Mesenchymal stem cell (in vitro differentiated cells and primary cell): ENCODE measurements around the gene AMIGO3.

Experiments
- DNase-seq: peaks from one replicate; pipeline ENCODE4 v3.0.0-alpha.2; 2013
- H2AFZ ChIP-seq: one replicate; pipeline ENCODE4 v1.6.1; 2013; ENCODE audit warnings: low read depth, mild to moderate bottlenecking, control low read depth, inconsistent platforms, low read length, moderate library complexity
- H2AK5ac ChIP-seq: 2 replicates; pipeline ENCODE4 v1.6.1; 2013; ENCODE audit warnings: low read length, moderate library complexity, mild to moderate bottlenecking, inconsistent platforms; ENCODE audit not compliant: severe bottlenecking
- H2BK120ac ChIP-seq: one replicate; pipeline ENCODE4 v1.6.1; 2013; ENCODE audit warnings: low read depth, mild to moderate bottlenecking, inconsistent platforms, low read length, moderate library complexity
- H2BK12ac ChIP-seq, 2 experiments: one replicate each; pipeline ENCODE4 v1.6.1; 2013; ENCODE audit warnings: inconsistent platforms in 2 of 2, low read length in 2 of 2, mild to moderate bottlenecking in 2 of 2, moderate library complexity in 2 of 2, control low read depth in 1 of 2
- H2BK15ac ChIP-seq: one replicate; pipeline ENCODE4 v1.6.1; 2013; ENCODE audit warnings: mild to moderate bottlenecking, low read depth, inconsistent platforms; ENCODE audit not compliant: poor library complexity, severe bottlenecking
- H2BK5ac ChIP-seq: 2 replicates; pipeline ENCODE4 v1.6.1; 2013; ENCODE audit warnings: low read depth, mild to moderate bottlenecking, low read length, control low read depth, inconsistent platforms; ENCODE audit not compliant: poor library complexity, severe bottlenecking
- H3K14ac ChIP-seq, 2 experiments: one replicate each; pipeline ENCODE4 v1.6.1; 2013; ENCODE audit warnings: inconsistent platforms in 2 of 2, low read length in 2 of 2, control low read depth in 1 of 2, mild to moderate bottlenecking in 1 of 2, moderate library complexity in 1 of 2
- H3K18ac ChIP-seq, 2 experiments: one replicate each; pipeline ENCODE4 v1.6.1; 2013; ENCODE audit warnings: inconsistent platforms in 2 of 2, low read length in 2 of 2, control low read depth in 1 of 2, low read depth in 1 of 2, mild to moderate bottlenecking in 1 of 2
- H3K23ac ChIP-seq, 2 experiments: one replicate each; pipeline ENCODE4 v1.6.1; 2013; ENCODE audit warnings: inconsistent platforms in 2 of 2, low read length in 2 of 2, mild to moderate bottlenecking in 2 of 2, moderate library complexity in 2 of 2, control low read depth in 1 of 2
- H3K27ac ChIP-seq: 2 replicates; pipeline ENCODE4 v1.5.1; 2013; ENCODE audit warnings: mild to moderate bottlenecking, moderate library complexity, low read length, control low read depth, inconsistent platforms; ENCODE audit not compliant: poor library complexity, severe bottlenecking
- H3K27me3 ChIP-seq, 2 experiments: 2 replicates each; pipeline versions ENCODE4 v1.6.1 to v1.7.0; 2013; ENCODE audit warnings: low read length in 2 of 2, mild to moderate bottlenecking in 2 of 2, moderate library complexity in 2 of 2, control low read depth in 1 of 2, inconsistent platforms in 1 of 2; ENCODE audit not compliant: control insufficient read depth in 1 of 2, insufficient read depth in 1 of 2
- H3K36me3 ChIP-seq, 2 experiments: 2 replicates each; pipeline versions ENCODE4 v1.6.1 to v1.7.0; 2013; ENCODE audit warnings: low read length in 2 of 2, control low read depth in 1 of 2, inconsistent platforms in 1 of 2, low read depth in 1 of 2, mild to moderate bottlenecking in 1 of 2; ENCODE audit not compliant: insufficient read depth in 2 of 2, control insufficient read depth in 1 of 2
- H3K4ac ChIP-seq, 2 experiments: one replicate each; pipeline ENCODE4 v1.6.1; 2013; ENCODE audit warnings: inconsistent platforms in 2 of 2, low read length in 2 of 2, mild to moderate bottlenecking in 2 of 2, moderate library complexity in 2 of 2, control low read depth in 1 of 2, low read depth in 1 of 2
- H3K4me1 ChIP-seq: 2 replicates; pipeline ENCODE4 v1.6.1; 2013; ENCODE audit warnings: low read depth, low read length, control low read depth; ENCODE audit not compliant: control insufficient read depth, insufficient read depth
- H3K4me2 ChIP-seq: 2 replicates; pipeline ENCODE4 v1.6.1; 2013; ENCODE audit warnings: low read length, mild to moderate bottlenecking, inconsistent platforms; ENCODE audit not compliant: poor library complexity, severe bottlenecking
- H3K4me3 ChIP-seq, 2 experiments: 2 replicates each; pipeline versions ENCODE4 v1.5.1 to v1.7.0; 2013; ENCODE audit warnings: low read length in 2 of 2, mild to moderate bottlenecking in 2 of 2, control low read depth in 1 of 2, low read depth in 1 of 2; ENCODE audit not compliant: insufficient read depth in 1 of 2
- H3K79me1 ChIP-seq: replicated peaks from 2 replicates; pipeline ENCODE4 v1.6.1; 2013; ENCODE audit warnings: mild to moderate bottlenecking, control low read depth, low read length, inconsistent platforms; ENCODE audit not compliant: poor library complexity, severe bottlenecking
- H3K9ac ChIP-seq: 2 replicates; pipeline ENCODE4 v1.7.0; 2013; ENCODE audit warnings: mild to moderate bottlenecking, low read length, moderate library complexity
- H3K9me3 ChIP-seq: 2 replicates; pipeline ENCODE4 v1.7.0; 2013; ENCODE audit warnings: mild to moderate bottlenecking, low read length; ENCODE audit not compliant: control insufficient read depth
- H4K8ac ChIP-seq: one replicate; pipeline ENCODE4 v1.6.1; 2013; ENCODE audit warnings: inconsistent platforms, mild to moderate bottlenecking, low read length, moderate library complexity
- H4K91ac ChIP-seq: one replicate; pipeline ENCODE4 v1.6.1; 2013; ENCODE audit warnings: mild to moderate bottlenecking, low read length, inconsistent platforms
- WGBS: methylation state at CpG from one replicate; pipeline ENCODE4 v1.1.7; 2013; ENCODE audit warnings: mixed read lengths; 5-methylcytosine and 5-hydroxymethylcytosine counted together

AMIGO3 gene

DNA sequence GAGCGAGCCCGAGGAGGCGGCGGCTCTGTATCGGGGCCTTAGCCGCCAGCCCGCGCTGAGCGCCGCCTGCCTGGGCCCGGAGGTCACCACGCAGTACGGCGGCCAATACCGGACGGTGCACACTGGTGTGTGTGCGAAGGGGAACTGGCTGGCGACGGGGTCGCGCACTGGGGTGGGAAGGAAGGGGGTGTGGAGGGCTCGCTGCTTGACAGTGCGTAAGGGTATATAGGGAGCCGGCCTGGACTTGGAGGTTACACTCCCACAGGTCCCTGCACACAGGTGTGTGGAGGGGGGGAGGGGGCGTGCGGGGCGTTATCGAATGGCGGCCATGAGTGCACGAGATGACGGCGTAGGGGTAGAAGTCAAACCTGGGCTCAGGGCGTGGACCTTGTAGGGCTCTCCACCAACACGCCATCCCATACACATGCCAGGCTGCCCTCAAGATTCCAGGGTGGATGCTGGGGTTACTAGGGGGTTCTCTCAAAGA is 44.9 kb downstream of the AMIGO3 start:
- peaks cover 50% of the 10 kb centered on the region for H3K79me1 ChIP-seq
- 3% methylated on average over 31 of the region's 34 CpGs for WGBS
- no peak overlapping the region for H3K27ac ChIP-seq
- peak overlapping the region; percentile 68 to 83 for H3K4ac ChIP-seq
- peak overlapping the region; percentile 61 for H3K4me2 ChIP-seq
- H4K91ac ChIP-seq = peak overlapping the region; percentile 84
- peak overlapping the region; percentile 76 for H2BK15ac ChIP-seq
- peaks cover 41 to 44% of the 10 kb centered on the region in 2 experiments for H3K36me3 ChIP-seq
- peak overlapping the region in 1 of 2 experiments; percentile 94 for H3K14ac ChIP-seq
- no peak overlapping the region for H2BK5ac ChIP-seq
- H3K9ac ChIP-seq = peak overlapping the region; percentile 90
- H4K8ac ChIP-seq = peak overlapping the region; percentile 82
- H3K18ac ChIP-seq = peak overlapping the region; percentile 74 to 92
- peaks cover 24% of the 10 kb centered on the region for H3K4me1 ChIP-seq
- no peak overlapping the region for H2BK120ac ChIP-seq
- H3K4me3 ChIP-seq = peak overlapping the region; percentile 93 to 95
- H2AK5ac ChIP-seq = no peak overlapping the region
- H3K27me3 ChIP-seq = no peaks in the 10 kb centered on the region
- H3K9me3 ChIP-seq = no peaks in the 10 kb centered on the region
- H2BK12ac ChIP-seq = peak overlapping the region in 1 of 2 experiments; percentile 31
- H2AFZ ChIP-seq = peak overlapping the region; percentile 84
- DNase-seq = no peak
- no peak overlapping the region for H3K23ac ChIP-seq

DNA sequence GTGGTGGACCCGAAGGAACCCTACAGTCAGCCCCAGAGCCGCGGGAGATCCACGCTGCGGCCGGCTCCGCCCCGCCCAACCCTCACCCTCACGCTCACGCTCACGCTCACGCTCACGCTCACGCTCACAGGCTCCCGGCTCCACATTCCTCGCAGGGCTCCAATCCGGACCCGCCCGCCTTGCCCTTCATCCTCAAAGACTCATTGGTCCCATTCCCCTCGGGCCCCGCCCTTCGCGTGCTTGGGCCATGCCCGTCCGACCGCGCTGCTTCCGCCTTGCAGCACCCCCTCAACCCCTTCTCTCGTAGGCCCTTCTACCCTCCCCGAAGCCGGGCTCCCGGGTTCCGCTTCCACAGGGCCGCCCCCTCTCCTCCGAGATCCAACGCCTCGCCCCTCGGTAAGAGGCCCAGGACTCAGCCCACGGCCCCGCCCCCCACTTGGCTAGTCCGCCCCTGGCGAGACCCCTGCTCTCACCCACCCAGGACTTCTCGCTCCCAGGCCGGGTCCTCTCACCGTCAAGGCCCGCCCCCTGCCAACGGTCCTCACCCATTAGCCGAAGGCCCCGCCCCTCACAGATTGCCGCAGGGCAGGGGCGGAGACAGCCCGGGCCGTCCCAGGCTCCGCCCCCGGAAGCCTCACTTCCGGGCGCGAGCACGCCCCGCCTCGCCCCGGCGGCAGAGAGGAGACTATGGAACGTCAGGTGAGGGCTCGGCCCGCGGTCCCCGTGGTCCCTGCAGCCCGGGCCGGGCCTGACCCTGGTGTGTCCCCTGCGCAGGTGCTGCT is 45.6 kb downstream of the AMIGO3 start, which contains the start of gene APEH:
APEH (plus strand) TSS at position 637 of the 782 bp plus-strand sequence; CDS start at position 688, 51 bp downstream.
- peak within 1 kb of the TSS; percentile 84 for H2AFZ ChIP-seq
- H3K36me3 ChIP-seq = peaks cover 35 to 38% of the 10 kb centered on the region in 2 experiments
- H3K79me1 ChIP-seq = peaks cover 44% of the 10 kb centered on the region
- H2AK5ac ChIP-seq = peak within 1 kb of the TSS; percentile 87
- peak within 1 kb of the TSS; percentile 83 for H2BK15ac ChIP-seq
- peak within 1 kb of the TSS; percentile 86 for H4K8ac ChIP-seq
- peak within 1 kb of the TSS; percentile 74 to 92 for H3K18ac ChIP-seq
- H3K27me3 ChIP-seq = peaks cover 0 to 5% of the 10 kb centered on the region in 2 experiments
- H4K91ac ChIP-seq = peak within 1 kb of the TSS; percentile 87
- H2BK12ac ChIP-seq = peak within 1 kb of the TSS in 1 of 2 experiments; percentile 51
- peak within 1 kb of the TSS; percentile 90 for H2BK5ac ChIP-seq
- peak within 1 kb of the TSS in 1 of 2 experiments; percentile 94 for H3K14ac ChIP-seq
- H3K9ac ChIP-seq = peak within 1 kb of the TSS; percentile 90
- peak within 1 kb of the TSS; percentile 88 for H3K27ac ChIP-seq
- under 1% methylated on average over 70 of the region's 71 CpGs for WGBS
- peaks cover 30% of the 10 kb centered on the region for H3K4me1 ChIP-seq
- H3K23ac ChIP-seq = no peak within 1 kb of the TSS
- H3K9me3 ChIP-seq = no peaks in the 10 kb centered on the region
- DNase-seq = peak; percentile 99
- peak within 1 kb of the TSS; percentile 68 to 85 for H3K4ac ChIP-seq
- H3K4me2 ChIP-seq = peak within 1 kb of the TSS; percentile 65
- peak within 1 kb of the TSS; percentile 93 to 95 for H3K4me3 ChIP-seq
- H2BK120ac ChIP-seq = no peak within 1 kb of the TSS

DNA sequence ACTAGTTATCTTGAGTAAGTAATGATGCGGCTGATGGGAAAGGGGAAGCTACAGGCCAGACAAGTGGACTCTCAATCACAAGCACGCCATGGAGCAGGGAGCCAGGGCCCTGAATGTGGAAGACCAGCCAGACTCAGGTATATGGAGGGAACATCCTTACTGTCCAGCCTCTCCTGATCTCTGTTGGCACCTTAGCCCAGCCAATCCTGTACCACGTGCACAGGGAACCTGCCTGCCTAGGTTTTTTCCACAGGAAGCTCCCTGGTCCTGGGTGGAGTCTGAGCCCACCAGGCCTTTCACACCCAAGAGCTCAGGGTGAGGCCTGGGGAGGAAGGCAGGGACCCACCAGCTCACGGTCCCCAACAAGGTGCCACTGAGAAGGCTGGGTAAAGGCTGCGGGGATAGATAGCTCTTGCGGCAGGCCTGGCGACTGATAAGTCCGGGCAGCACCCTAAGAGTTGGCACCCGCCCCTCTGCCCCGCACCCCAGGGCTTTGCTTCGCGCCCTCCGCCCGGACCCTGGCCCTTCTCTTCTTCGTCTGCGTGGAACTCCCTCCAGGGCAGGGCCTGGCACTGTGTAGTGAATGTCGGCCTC is 46.3 kb downstream of the AMIGO3 start:
- Histone ChIP-seq H3K18ac (peak overlapping the region; percentile 11 to 86), H2BK120ac (no peak overlapping the region), H3K4me1 (peaks cover 35% of the 10 kb centered on the region)

More for the DNA sequence above, 46.3 kb downstream of the AMIGO3 start:
- peak overlapping the region; percentile 25 for H2BK5ac ChIP-seq
- peak overlapping the region; percentile 10 to 85 for H3K4ac ChIP-seq
- H3K36me3 ChIP-seq = peaks cover 28 to 31% of the 10 kb centered on the region in 2 experiments
- no peaks in the 10 kb centered on the region for H3K9me3 ChIP-seq
- H3K9ac ChIP-seq = peak overlapping the region; percentile 90
- peak overlapping the region; percentile 42 for H4K8ac ChIP-seq
- no peak overlapping the region for H3K23ac ChIP-seq
- H4K91ac ChIP-seq = peak overlapping the region; percentile 74
- peak overlapping the region; percentile 83 for H2BK15ac ChIP-seq
- H3K4me2 ChIP-seq = peak overlapping the region; percentile 56
- peak overlapping the region; percentile 87 for H2AK5ac ChIP-seq
- peak overlapping the region in 1 of 2 experiments; percentile 12 for H3K14ac ChIP-seq
- 16% methylated on average over 17 of the region's 17 CpGs for WGBS
- H3K4me3 ChIP-seq = peak overlapping the region; percentile 49 to 95
- peak overlapping the region; percentile 81 for H3K27ac ChIP-seq
- peaks cover 39% of the 10 kb centered on the region for H3K79me1 ChIP-seq
- DNase-seq = peak; percentile 53
- H2BK12ac ChIP-seq = peak overlapping the region in 1 of 2 experiments; percentile 51
- H2AFZ ChIP-seq = peak overlapping the region; percentile 54
- H3K27me3 ChIP-seq = peaks cover 0 to 11% of the 10 kb centered on the region in 2 experiments
